Mesenchymal stem cell (in vitro differentiated cells and primary cell): Measurements from ENCODE around the gene FAIM2.

Experiments used
- DNase-seq: peaks from one replicate; pipeline ENCODE4 v3.0.0-alpha.2; 2013
- H2AFZ ChIP-seq: one replicate; pipeline ENCODE4 v1.6.1; 2013; ENCODE audit warnings: low read depth, mild to moderate bottlenecking, control low read depth, inconsistent platforms, low read length, moderate library complexity
- H2AK5ac ChIP-seq: 2 replicates; pipeline ENCODE4 v1.6.1; 2013; ENCODE audit warnings: low read length, moderate library complexity, mild to moderate bottlenecking, inconsistent platforms; ENCODE audit not compliant: severe bottlenecking
- H2BK120ac ChIP-seq: one replicate; pipeline ENCODE4 v1.6.1; 2013; ENCODE audit warnings: low read depth, mild to moderate bottlenecking, inconsistent platforms, low read length, moderate library complexity
- H2BK12ac ChIP-seq, 2 experiments: one replicate each; pipeline ENCODE4 v1.6.1; 2013; ENCODE audit warnings: inconsistent platforms in 2 of 2, low read length in 2 of 2, mild to moderate bottlenecking in 2 of 2, moderate library complexity in 2 of 2, control low read depth in 1 of 2
- H2BK15ac ChIP-seq: one replicate; pipeline ENCODE4 v1.6.1; 2013; ENCODE audit warnings: mild to moderate bottlenecking, low read depth, inconsistent platforms; ENCODE audit not compliant: poor library complexity, severe bottlenecking
- H2BK5ac ChIP-seq: 2 replicates; pipeline ENCODE4 v1.6.1; 2013; ENCODE audit warnings: low read depth, mild to moderate bottlenecking, low read length, control low read depth, inconsistent platforms; ENCODE audit not compliant: poor library complexity, severe bottlenecking
- H3K14ac ChIP-seq, 2 experiments: one replicate each; pipeline ENCODE4 v1.6.1; 2013; ENCODE audit warnings: inconsistent platforms in 2 of 2, low read length in 2 of 2, control low read depth in 1 of 2, mild to moderate bottlenecking in 1 of 2, moderate library complexity in 1 of 2
- H3K18ac ChIP-seq, 2 experiments: one replicate each; pipeline ENCODE4 v1.6.1; 2013; ENCODE audit warnings: inconsistent platforms in 2 of 2, low read length in 2 of 2, control low read depth in 1 of 2, low read depth in 1 of 2, mild to moderate bottlenecking in 1 of 2
- H3K23ac ChIP-seq, 2 experiments: one replicate each; pipeline ENCODE4 v1.6.1; 2013; ENCODE audit warnings: inconsistent platforms in 2 of 2, low read length in 2 of 2, mild to moderate bottlenecking in 2 of 2, moderate library complexity in 2 of 2, control low read depth in 1 of 2
- H3K27ac ChIP-seq: 2 replicates; pipeline ENCODE4 v1.5.1; 2013; ENCODE audit warnings: mild to moderate bottlenecking, moderate library complexity, low read length, control low read depth, inconsistent platforms; ENCODE audit not compliant: poor library complexity, severe bottlenecking
- H3K27me3 ChIP-seq, 2 experiments: 2 replicates each; pipeline versions ENCODE4 v1.6.1 to v1.7.0; 2013; ENCODE audit warnings: low read length in 2 of 2, mild to moderate bottlenecking in 2 of 2, moderate library complexity in 2 of 2, control low read depth in 1 of 2, inconsistent platforms in 1 of 2; ENCODE audit not compliant: control insufficient read depth in 1 of 2, insufficient read depth in 1 of 2
- H3K36me3 ChIP-seq, 2 experiments: 2 replicates each; pipeline versions ENCODE4 v1.6.1 to v1.7.0; 2013; ENCODE audit warnings: low read length in 2 of 2, control low read depth in 1 of 2, inconsistent platforms in 1 of 2, low read depth in 1 of 2, mild to moderate bottlenecking in 1 of 2; ENCODE audit not compliant: insufficient read depth in 2 of 2, control insufficient read depth in 1 of 2
- H3K4ac ChIP-seq, 2 experiments: one replicate each; pipeline ENCODE4 v1.6.1; 2013; ENCODE audit warnings: inconsistent platforms in 2 of 2, low read length in 2 of 2, mild to moderate bottlenecking in 2 of 2, moderate library complexity in 2 of 2, control low read depth in 1 of 2, low read depth in 1 of 2
- H3K4me1 ChIP-seq: 2 replicates; pipeline ENCODE4 v1.6.1; 2013; ENCODE audit warnings: low read depth, low read length, control low read depth; ENCODE audit not compliant: control insufficient read depth, insufficient read depth
- H3K4me2 ChIP-seq: 2 replicates; pipeline ENCODE4 v1.6.1; 2013; ENCODE audit warnings: low read length, mild to moderate bottlenecking, inconsistent platforms; ENCODE audit not compliant: poor library complexity, severe bottlenecking
- H3K4me3 ChIP-seq, 2 experiments: 2 replicates each; pipeline versions ENCODE4 v1.5.1 to v1.7.0; 2013; ENCODE audit warnings: low read length in 2 of 2, mild to moderate bottlenecking in 2 of 2, control low read depth in 1 of 2, low read depth in 1 of 2; ENCODE audit not compliant: insufficient read depth in 1 of 2
- H3K79me1 ChIP-seq: replicated peaks from 2 replicates; pipeline ENCODE4 v1.6.1; 2013; ENCODE audit warnings: mild to moderate bottlenecking, control low read depth, low read length, inconsistent platforms; ENCODE audit not compliant: poor library complexity, severe bottlenecking
- H3K9ac ChIP-seq: 2 replicates; pipeline ENCODE4 v1.7.0; 2013; ENCODE audit warnings: mild to moderate bottlenecking, low read length, moderate library complexity
- H3K9me3 ChIP-seq: 2 replicates; pipeline ENCODE4 v1.7.0; 2013; ENCODE audit warnings: mild to moderate bottlenecking, low read length; ENCODE audit not compliant: control insufficient read depth
- H4K8ac ChIP-seq: one replicate; pipeline ENCODE4 v1.6.1; 2013; ENCODE audit warnings: inconsistent platforms, mild to moderate bottlenecking, low read length, moderate library complexity
- H4K91ac ChIP-seq: one replicate; pipeline ENCODE4 v1.6.1; 2013; ENCODE audit warnings: mild to moderate bottlenecking, low read length, inconsistent platforms
- WGBS: methylation state at CpG from one replicate; pipeline ENCODE4 v1.1.7; 2013; ENCODE audit warnings: mixed read lengths; 5-methylcytosine and 5-hydroxymethylcytosine counted together

FAIM2 gene

GRCh38 chr12:49951411-49952240, 47.9 kb upstream of the FAIM2 start:
- Histone ChIP-seq H3K4ac (no peak overlapping the region), H3K4me2 (no peak overlapping the region), H4K91ac (no peak overlapping the region), H2AFZ (no peak overlapping the region), H3K79me1 (no peaks in the 10 kb centered on the region), H4K8ac (no peak overlapping the region), H2BK15ac (no peak overlapping the region), H3K27ac (no peak overlapping the region), H3K14ac (no peak overlapping the region), H2BK120ac (no peak overlapping the region), H3K36me3 (no peaks in the 10 kb centered on the region), H3K23ac (no peak overlapping the region), H2BK12ac (no peak overlapping the region), H3K4me1 (peaks cover 2% of the 10 kb centered on the region), H3K9ac (no peak overlapping the region), H3K9me3 (no peaks in the 10 kb centered on the region), H3K18ac (no peak overlapping the region), H3K4me3 (no peak overlapping the region), H2BK5ac (no peak overlapping the region), H3K27me3 (peaks cover 62 to 63% of the 10 kb centered on the region in 2 experiments), H2AK5ac (no peak overlapping the region)
- no peak for DNase-seq
- WGBS: 79% methylated on average over 14 of the region's 14 CpGs

GRCh38 chr12:49950273-49951251, 46.9 kb upstream of the FAIM2 start, which contains the start of gene AQP2:
Gene AQP2, plus strand, starts transcription at chr12:49950737. Its CDS starts 94 bp downstream, at chr12:49950831.
- H2AK5ac ChIP-seq: no peak within 1 kb of the TSS
- peak; percentile 34 for DNase-seq
- no peak within 1 kb of the TSS for H2BK12ac ChIP-seq
- H3K23ac ChIP-seq: no peak within 1 kb of the TSS
- H3K4ac ChIP-seq: no peak within 1 kb of the TSS
- no peak within 1 kb of the TSS for H2AFZ ChIP-seq
- no peak within 1 kb of the TSS for H2BK120ac ChIP-seq
- H3K4me2 ChIP-seq: no peak within 1 kb of the TSS
- H3K36me3 ChIP-seq: no peaks in the 10 kb centered on the region
- no peak within 1 kb of the TSS for H3K14ac ChIP-seq
- H3K9ac ChIP-seq: no peak within 1 kb of the TSS
- no peak within 1 kb of the TSS for H4K91ac ChIP-seq
- H3K27ac ChIP-seq: no peak within 1 kb of the TSS
- H3K4me3 ChIP-seq: no peak within 1 kb of the TSS
- H4K8ac ChIP-seq: no peak within 1 kb of the TSS
- no peak within 1 kb of the TSS for H2BK5ac ChIP-seq
- no peak within 1 kb of the TSS for H2BK15ac ChIP-seq
- no peaks in the 10 kb centered on the region for H3K9me3 ChIP-seq
- H3K79me1 ChIP-seq: no peaks in the 10 kb centered on the region
- WGBS: 88% methylated on average over 30 of the region's 32 CpGs
- H3K18ac ChIP-seq: no peak within 1 kb of the TSS
- no peaks in the 10 kb centered on the region for H3K4me1 ChIP-seq
- H3K27me3 ChIP-seq: peaks cover 52% of the 10 kb centered on the region in 2 experiments

GRCh38 chr12:49949866-49950265, 46.2 kb upstream of the FAIM2 start:
- peaks cover 2% of the 10 kb centered on the region for H3K4me1 ChIP-seq
- no peak overlapping the region for H4K91ac ChIP-seq
- H3K4ac ChIP-seq: no peak overlapping the region

More at GRCh38 chr12:49949866-49950265, 46.2 kb upstream of the FAIM2 start:
- no peak overlapping the region for H4K8ac ChIP-seq
- H3K79me1 ChIP-seq: no peaks in the 10 kb centered on the region
- no peak overlapping the region for H2BK15ac ChIP-seq
- H3K27ac ChIP-seq: no peak overlapping the region
- no peak overlapping the region for H2AFZ ChIP-seq
- no peak overlapping the region for H2BK5ac ChIP-seq
- WGBS: 88% methylated on average over 3 of the region's 3 CpGs
- H3K4me3 ChIP-seq: no peak overlapping the region
- H3K23ac ChIP-seq: no peak overlapping the region
- no peaks in the 10 kb centered on the region for H3K36me3 ChIP-seq
- no peak overlapping the region for H2AK5ac ChIP-seq
- H3K27me3 ChIP-seq: peaks cover 45 to 46% of the 10 kb centered on the region in 2 experiments
- H2BK12ac ChIP-seq: no peak overlapping the region
- no peak overlapping the region for H3K9ac ChIP-seq
- no peak overlapping the region for H2BK120ac ChIP-seq
- H3K9me3 ChIP-seq: no peaks in the 10 kb centered on the region
- no peak overlapping the region for H3K4me2 ChIP-seq
- H3K14ac ChIP-seq: no peak overlapping the region
- DNase-seq: no peak
- no peak overlapping the region for H3K18ac ChIP-seq
